ENCODE data around the gene MOGAT1. TPM values are rescaled to one million over a fixed set of nuclear protein-coding genes. Genes with fewer than 3 reads are reported as not detected.

The MOGAT1 gene
- total and polyA plus RNA-seq, 7 donors: not detected

DNA sequence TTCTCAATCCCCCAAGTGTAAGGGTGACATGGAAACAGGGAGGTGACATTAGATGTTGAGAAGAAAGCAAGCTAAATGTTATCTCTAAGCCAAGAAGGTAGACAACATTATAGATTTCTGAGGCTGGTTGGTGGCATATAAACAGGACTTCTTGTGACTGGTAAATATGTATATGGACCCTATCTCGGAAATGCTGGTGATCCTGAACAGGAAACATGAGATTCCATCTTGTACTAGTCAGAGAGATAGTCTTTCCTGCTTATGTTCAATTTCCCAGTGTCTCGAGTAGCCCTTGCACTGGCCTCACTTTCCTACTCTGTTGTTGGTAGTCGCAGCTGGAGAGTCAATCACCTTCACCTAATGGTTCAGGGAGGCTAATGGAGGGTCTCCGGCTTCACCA is 26.8 kb downstream of the MOGAT1 start:
- Histone ChIP-seq H3K4me3 (no peak overlapping the region), H3K9me3 (no peaks in the 10 kb centered on the region), H3K4me1 (no peaks in the 10 kb centered on the region), H3K36me3 (ENCODE audit: insufficient read depth in 1 of 2, low read depth in 1 of 2) (no peaks in the 10 kb centered on the region), H3K27ac (no peak overlapping the region), H3K27me3 (ENCODE audit: insufficient read depth in 3 of 3, low read length in 2 of 3) (no peaks in the 10 kb centered on the region)
- intact Hi-C loops (cut with DNase I): no loop called here
- DNase-seq: no peak
- ATAC-seq: no peak
- WGBS, 3 donors: 77 to 90% (median 89%) methylated on average over 4 of the region's 4 CpGs
- TF ChIP-seq, protein P1, sequence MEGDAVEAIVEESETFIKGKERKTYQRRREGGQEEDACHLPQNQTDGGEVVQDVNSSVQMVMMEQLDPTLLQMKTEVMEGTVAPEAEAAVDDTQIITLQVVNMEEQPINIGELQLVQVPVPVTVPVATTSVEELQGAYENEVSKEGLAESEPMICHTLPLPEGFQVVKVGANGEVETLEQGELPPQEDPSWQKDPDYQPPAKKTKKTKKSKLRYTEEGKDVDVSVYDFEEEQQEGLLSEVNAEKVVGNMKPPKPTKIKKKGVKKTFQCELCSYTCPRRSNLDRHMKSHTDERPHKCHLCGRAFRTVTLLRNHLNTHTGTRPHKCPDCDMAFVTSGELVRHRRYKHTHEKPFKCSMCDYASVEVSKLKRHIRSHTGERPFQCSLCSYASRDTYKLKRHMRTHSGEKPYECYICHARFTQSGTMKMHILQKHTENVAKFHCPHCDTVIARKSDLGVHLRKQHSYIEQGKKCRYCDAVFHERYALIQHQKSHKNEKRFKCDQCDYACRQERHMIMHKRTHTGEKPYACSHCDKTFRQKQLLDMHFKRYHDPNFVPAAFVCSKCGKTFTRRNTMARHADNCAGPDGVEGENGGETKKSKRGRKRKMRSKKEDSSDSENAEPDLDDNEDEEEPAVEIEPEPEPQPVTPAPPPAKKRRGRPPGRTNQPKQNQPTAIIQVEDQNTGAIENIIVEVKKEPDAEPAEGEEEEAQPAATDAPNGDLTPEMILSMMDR (IDR thresholded peaks at IDR 0.05): no peak

DNA sequence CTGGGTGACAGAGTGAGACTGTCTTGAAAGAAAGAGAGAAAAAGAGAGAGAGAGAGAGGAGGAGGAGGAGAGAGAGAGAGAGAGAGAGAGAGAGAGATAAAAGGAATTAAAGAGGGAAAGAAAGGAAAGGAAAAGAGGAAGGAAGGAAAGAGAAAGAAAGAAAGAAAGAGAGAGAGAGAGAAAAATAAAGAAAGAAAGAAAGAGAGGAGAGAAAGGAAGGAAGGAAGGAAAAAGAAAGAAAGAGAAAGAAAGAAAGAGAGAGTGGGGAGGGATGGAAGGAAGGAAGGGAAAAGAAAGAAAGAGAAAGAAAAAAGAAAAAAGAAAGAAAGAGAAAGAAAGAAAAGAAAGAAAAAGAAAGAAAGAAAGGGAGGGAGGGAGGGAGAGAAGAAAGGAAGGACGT is 29.8 kb downstream of the MOGAT1 start:
- ATAC-seq (no peak), DNase-seq (no peak)
- no peaks in the 10 kb centered on the region for H3K4me1 ChIP-seq
- H3K4me3 ChIP-seq: no peak overlapping the region
- no peaks in the 10 kb centered on the region for H3K27me3 ChIP-seq (ENCODE audit: insufficient read depth in 3 of 3, low read length in 2 of 3)
- no peaks in the 10 kb centered on the region for H3K9me3 ChIP-seq
- H3K27ac ChIP-seq: no peak overlapping the region
- 63 to 80% (median 73%) methylated on average over 1 of the region's 1 CpG for WGBS, 3 donors
- H3K36me3 ChIP-seq (ENCODE audit: insufficient read depth in 1 of 2, low read depth in 1 of 2): no peaks in the 10 kb centered on the region
- TF ChIP-seq, protein P1 (IDR thresholded peaks at IDR 0.05): no peak
- intact Hi-C loops (cut with DNase I): loop anchor here in 1 of 2 donors (10.0 kb wide), 1 partner anchor 94 kb away; no protein-coding TSS in a partner anchor

DNA sequence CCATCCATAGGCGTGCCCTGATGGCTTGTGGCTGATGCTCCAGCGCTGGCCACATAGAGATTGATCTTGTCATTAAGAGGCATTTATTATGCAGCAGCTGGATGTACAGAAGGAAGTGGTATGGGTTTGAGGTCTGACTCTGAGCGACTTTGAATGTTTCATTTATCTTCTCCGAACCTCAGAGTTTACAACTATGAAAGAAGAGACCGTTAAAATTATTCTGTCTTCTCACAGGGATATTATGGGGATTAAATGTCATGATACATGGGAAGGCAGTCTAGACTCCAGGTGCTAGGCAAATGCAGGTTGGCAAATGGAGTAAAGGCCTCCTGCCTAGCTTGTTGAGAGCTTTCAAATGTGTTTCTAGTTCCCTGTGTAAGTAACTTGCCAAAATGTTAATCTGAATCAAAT is 30.3 kb downstream of the MOGAT1 start:
- WGBS, 3 donors: 45 to 65% (median 55%) methylated on average over 5 of the region's 5 CpGs
- ATAC-seq (no peak), DNase-seq (no peak)
- Histone ChIP-seq H3K9me3 (no peaks in the 10 kb centered on the region), H3K4me3 (no peak overlapping the region), H3K36me3 (ENCODE audit: insufficient read depth in 1 of 2, low read depth in 1 of 2) (no peaks in the 10 kb centered on the region), H3K4me1 (no peaks in the 10 kb centered on the region), H3K27ac (no peak overlapping the region), H3K27me3 (ENCODE audit: insufficient read depth in 3 of 3, low read length in 2 of 3) (no peaks in the 10 kb centered on the region)
- TF ChIP-seq, protein P1 (IDR thresholded peaks at IDR 0.05): no peak
- intact Hi-C loops (cut with DNase I): loop anchor here in 1 of 2 donors (10.0 kb wide), 1 partner anchor 93 kb away; no protein-coding TSS in a partner anchor

DNA sequence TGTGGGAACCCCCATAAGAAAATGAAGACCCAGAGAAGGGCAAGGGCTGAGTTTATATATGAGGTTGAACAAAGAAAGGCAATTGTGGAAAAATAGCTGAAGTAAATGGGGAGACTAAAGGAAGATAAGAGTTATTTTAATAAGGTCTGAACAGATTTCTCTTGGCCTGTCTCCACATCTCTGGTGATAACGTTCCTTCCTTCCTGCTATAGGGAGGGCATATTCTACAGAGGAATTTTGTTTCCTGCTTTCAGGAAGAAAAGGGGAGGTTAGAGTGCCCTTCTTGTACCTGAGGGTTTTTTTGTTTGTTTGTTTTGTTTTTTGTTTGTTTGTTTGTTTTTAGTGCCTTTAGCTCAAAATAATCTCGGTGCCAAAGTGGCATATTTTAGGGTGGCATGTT is 31.6 kb downstream of the MOGAT1 start:
- Histone ChIP-seq H3K4me1 (no peaks in the 10 kb centered on the region), H3K27me3 (ENCODE audit: insufficient read depth in 3 of 3, low read length in 2 of 3) (no peaks in the 10 kb centered on the region), H3K4me3 (no peak overlapping the region), H3K36me3 (ENCODE audit: insufficient read depth in 1 of 2, low read depth in 1 of 2) (no peaks in the 10 kb centered on the region), H3K9me3 (no peaks in the 10 kb centered on the region), H3K27ac (no peak overlapping the region)
- no peak for ATAC-seq
- TF ChIP-seq, protein P1 (IDR thresholded peaks at IDR 0.05): no peak
- WGBS, 3 donors: 55 to 66% (median 63%) methylated on average over 2 of the region's 2 CpGs
- DNase-seq: no peak
- intact Hi-C loops (cut with DNase I): loop anchor here in 1 of 2 donors (10.0 kb wide), 1 partner anchor 92 kb away; no protein-coding TSS in a partner anchor

DNA sequence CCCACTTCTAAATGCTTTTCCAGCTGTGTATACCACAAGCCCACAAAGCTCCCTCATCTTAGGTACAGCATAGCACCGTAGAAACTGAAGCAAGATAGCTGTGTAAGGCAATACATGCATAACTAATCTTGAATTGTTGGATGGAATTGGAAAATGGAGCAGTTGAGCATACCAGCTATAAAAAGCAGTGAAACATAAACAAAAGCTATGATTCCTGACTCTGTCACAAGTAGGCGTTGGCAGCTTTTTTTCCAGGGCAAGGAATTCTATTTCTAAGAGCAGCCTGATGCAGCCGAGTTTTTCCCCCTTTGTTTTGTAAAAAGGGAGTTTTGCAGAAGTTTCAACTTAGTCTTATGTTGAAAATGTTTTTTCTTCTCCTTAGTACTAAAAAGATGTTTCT is 32.4 kb downstream of the MOGAT1 start:
- peaks cover 3% of the 10 kb centered on the region for H3K4me1 ChIP-seq

More for the DNA sequence above, 32.4 kb downstream of the MOGAT1 start:
- intact Hi-C loops (cut with DNase I): loop anchor here in 1 of 2 donors (10.0 kb wide), 1 partner anchor 91 kb away; no protein-coding TSS in a partner anchor
- ATAC-seq: no peak
- H3K27me3 ChIP-seq (ENCODE audit: insufficient read depth in 3 of 3, low read length in 2 of 3): no peaks in the 10 kb centered on the region
- 49 to 65% (median 51%) methylated on average over 3 of the region's 3 CpGs for WGBS, 3 donors
- H3K27ac ChIP-seq: no peak overlapping the region
- no peak for DNase-seq
- TF ChIP-seq, protein P1 (IDR thresholded peaks at IDR 0.05): no peak
- H3K36me3 ChIP-seq (ENCODE audit: insufficient read depth in 1 of 2, low read depth in 1 of 2): no peaks in the 10 kb centered on the region
- H3K4me3 ChIP-seq: no peak overlapping the region
- H3K9me3 ChIP-seq: no peaks in the 10 kb centered on the region

Measured in psoas muscle (tissue), 8 donors.